COLO668 (cell line): Measurements from ENCODE around the gene HEATR1.

ENCODE experiments used
- DNase-seq: peaks from one replicate; lab custom pipeline; 2025; ENCODE audit not compliant: unreplicated experiment; lab: John Stamatoyannopoulos, UW

Gene HEATR1

GRCh38 chr1:236541710-236542109 lies 62.6 kb downstream of the HEATR1 start:
- no peak for DNase-seq

- DNase-seq, result no peak
These were observed 63.4 kb downstream of the HEATR1 start for GRCh38 chr1:236540813-236541465.

GRCh38 chr1:236536540-236536939 lies 67.8 kb downstream of the HEATR1 start:
- peak; percentile 15 for DNase-seq

GRCh38 chr1:236535662-236536161 lies 68.6 kb downstream of the HEATR1 start:
- peak; percentile 22 for DNase-seq

- no peak for DNase-seq
These were observed 69.1 kb downstream of the HEATR1 start for GRCh38 chr1:236535190-236535589.

GRCh38 chr1:236534151-236534651 lies 70.1 kb downstream of the HEATR1 start:
- no peak for DNase-seq

GRCh38 chr1:236532850-236533249 lies 71.5 kb downstream of the HEATR1 start:
- DNase-seq, result no peak

GRCh38 chr1:236530959-236531358 lies 73.4 kb downstream of the HEATR1 start:
- DNase-seq, result no peak

GRCh38 chr1:236530286-236530685 lies 74.0 kb downstream of the HEATR1 start:
- no peak for DNase-seq

GRCh38 chr1:236526079-236526478 lies 78.2 kb downstream of the HEATR1 start:
- no peak for DNase-seq

- DNase-seq, result no peak
These were observed 79.5 kb downstream of the HEATR1 start for GRCh38 chr1:236524895-236525184.

- DNase-seq, result peak; percentile 62
These were observed 80.0 kb downstream of the HEATR1 start for GRCh38 chr1:236524142-236524894.

- peak; percentile 94 for DNase-seq
These were observed 80.6 kb downstream of the HEATR1 start, which contains the start of gene LGALS8 for GRCh38 chr1:236523704-236524141. Gene LGALS8 (plus strand): TSS chr1:236523982. CDS start chr1:236526071, 2,089 bp downstream.

GRCh38 chr1:236522937-236523703 lies 81.2 kb downstream of the HEATR1 start:
- DNase-seq, result peak; percentile 57

- no peak for DNase-seq
These were observed 83.8 kb downstream of the HEATR1 start for GRCh38 chr1:236520445-236521005.

- no peak for DNase-seq
These were observed 86.0 kb downstream of the HEATR1 start for GRCh38 chr1:236518322-236518721.

- peak; percentile 16 for DNase-seq
These were observed 87.2 kb downstream of the HEATR1 start for GRCh38 chr1:236516929-236517704.

GRCh38 chr1:236515443-236515958 lies 88.8 kb downstream of the HEATR1 start:
- peak; percentile 70 for DNase-seq

GRCh38 chr1:236514703-236515442 lies 89.4 kb downstream of the HEATR1 start:
- peak; percentile 47 for DNase-seq
